HG03575 (cell line): ENCODE data around the gene RANBP3L.
"Not testable (repeated sequence)": the region's sequence is repeated elsewhere in the genome, so short reads cannot be mapped to it uniquely, and the experiment has no call there.

Experiments used
- ATAC-seq: cut with Tn5 transposase; IDR thresholded peaks from one replicate; pipeline ENCODE4 v1.9.1; 2021; ENCODE audit not compliant: unreplicated experiment, insufficient number of reproducible peaks, low FRiP score; ENCODE audit errors: extremely low read depth

The RANBP3L gene

GRCh38 chr5:36298552-36298951, 3.1 kb downstream of the RANBP3L start:
- ATAC-seq, result no peak

GRCh38 chr5:36297653-36298052, 4.0 kb downstream of the RANBP3L start:
- ATAC-seq, result no peak

GRCh38 chr5:36285837-36286615, 15.7 kb downstream of the RANBP3L start:
- no peak for ATAC-seq

- ATAC-seq, result not testable (repeated sequence)
Observed at GRCh38 chr5:36283775-36284174, 17.9 kb downstream of the RANBP3L start.

GRCh38 chr5:36281626-36282025, 20.1 kb downstream of the RANBP3L start:
- ATAC-seq, result no peak

GRCh38 chr5:36279054-36279698, 22.5 kb downstream of the RANBP3L start:
- ATAC-seq, result no peak

GRCh38 chr5:36277521-36278176, 24.1 kb downstream of the RANBP3L start:
- no peak for ATAC-seq

- ATAC-seq, result no peak
Observed at GRCh38 chr5:36276864-36277263, 24.8 kb downstream of the RANBP3L start.

GRCh38 chr5:36273809-36274526, 27.7 kb downstream of the RANBP3L start:
- no peak for ATAC-seq

- no peak for ATAC-seq
Observed at GRCh38 chr5:36272136-36272690, 29.5 kb downstream of the RANBP3L start.

- ATAC-seq, result no peak
Observed at GRCh38 chr5:36270876-36271575, 30.7 kb downstream of the RANBP3L start.

- ATAC-seq, result no peak
Observed at GRCh38 chr5:36270175-36270574, 31.5 kb downstream of the RANBP3L start.

GRCh38 chr5:36269478-36269877, 32.2 kb downstream of the RANBP3L start:
- no peak for ATAC-seq

GRCh38 chr5:36267905-36268304, 33.8 kb downstream of the RANBP3L start:
- no peak for ATAC-seq

- no peak for ATAC-seq
Observed at GRCh38 chr5:36264202-36264760, 37.4 kb downstream of the RANBP3L start.

- ATAC-seq, result no peak
Observed at GRCh38 chr5:36261186-36261585, 40.5 kb downstream of the RANBP3L start.

- ATAC-seq, result no peak
Observed at GRCh38 chr5:36253575-36253974, 48.1 kb downstream of the RANBP3L start.

- no peak for ATAC-seq
Observed at GRCh38 chr5:36252722-36253365, 48.9 kb downstream of the RANBP3L start.
